ENCODE measurements around the gene MAGEH1. TPM values are rescaled to one million over a fixed set of nuclear protein-coding genes. Genes with fewer than 3 reads are reported as not detected.

Gene MAGEH1
- total RNA-seq, 2 experiments from 2014 or later: 16.4 to 17.0 TPM

GRCh38 chrX:55488593-55489313 lies 36.8 kb downstream of the MAGEH1 start:
- ATAC-seq (peak; percentile 71), DNase-seq (peak; percentile 59)
- intact Hi-C loops (cut with micrococcal nuclease): no loop called here
- peaks cover 10% of the 10 kb centered on the region for H3K4me1 Mint-ChIP-seq (ENCODE audit: low read depth)
- POLR2A ChIA-PET: interaction anchor here (0.6 to 1.6 kb wide), 3 partner anchors 37 to 1119 kb away, joined by 4 to 8 read pairs (median 7); partner anchors contain the start of genes MAGEH1 and RRAGB
- H3K27ac Mint-ChIP-seq: peak overlapping the region; percentile 95
- peak overlapping the region; percentile 87 for H3K4me3 Mint-ChIP-seq
- no peaks in the 10 kb centered on the region for H3K9me3 Mint-ChIP-seq
- CTCF ChIA-PET: interaction anchor here (0.8 to 1.2 kb wide), 3 partner anchors 37 to 489 kb away, joined by 3 to 5 read pairs (median 4); partner anchors contain the start of genes APEX2, MAGEH1 and RRAGB
- no peaks in the 10 kb centered on the region for H3K27me3 Mint-ChIP-seq
- TF ChIP-seq CTCF (IDR thresholded peaks at IDR 0.05): no peak
- peaks cover 3% of the 10 kb centered on the region for H3K36me3 Mint-ChIP-seq (ENCODE audit: low read depth)

- ATAC-seq (peak; percentile 68), DNase-seq (peak; percentile 47)
- intact Hi-C loops (cut with micrococcal nuclease): no loop called here
- Mint-ChIP-seq H3K27me3 (no peaks in the 10 kb centered on the region), H3K4me3 (peak within 1 kb of the TSS; percentile 87), H3K9me3 (no peaks in the 10 kb centered on the region), H3K27ac (peak within 1 kb of the TSS; percentile 95), H3K36me3 (ENCODE audit: low read depth) (peaks cover 3% of the 10 kb centered on the region), H3K4me1 (ENCODE audit: low read depth) (peaks cover 10% of the 10 kb centered on the region)
- ChIA-PET CTCF (interaction anchor here (0.6 to 1.2 kb wide), 4 partner anchors 38 to 490 kb away, joined by 3 to 5 read pairs (median 4); partner anchors contain the start of genes APEX2, MAGEH1 and RRAGB), POLR2A (interaction anchor here (0.6 to 1.6 kb wide), 3 partner anchors 38 to 1118 kb away, joined by 4 to 8 read pairs (median 7); partner anchors contain the start of genes MAGEH1 and RRAGB)
- no peak for TF ChIP-seq CTCF (IDR thresholded peaks at IDR 0.05)
Observed at GRCh38 chrX:55489314-55490009, 37.5 kb downstream of the MAGEH1 start, which contains the start of gene USP51. USP51 (minus strand) TSS chrX:55489848; CDS start chrX:55488939, 909 bp downstream.

- Mint-ChIP-seq H3K27ac (peak overlapping the region; percentile 95), H3K36me3 (ENCODE audit: low read depth) (peaks cover 3% of the 10 kb centered on the region), H3K4me3 (peak overlapping the region; percentile 87), H3K9me3 (no peaks in the 10 kb centered on the region), H3K27me3 (no peaks in the 10 kb centered on the region), H3K4me1 (ENCODE audit: low read depth) (peaks cover 8% of the 10 kb centered on the region)
- ChIA-PET CTCF (interaction anchor here (0.6 kb wide), 1 partner anchor 64 kb away, joined by 3 read pairs; no protein-coding TSS in a partner anchor), POLR2A (no interaction called here)
- intact Hi-C loops (cut with micrococcal nuclease): no loop called here
- DNase-seq: no peak
- ATAC-seq: no peak
- TF ChIP-seq CTCF (IDR thresholded peaks at IDR 0.05): no peak
Observed at GRCh38 chrX:55490121-55490520, 38.2 kb downstream of the MAGEH1 start.

GRCh38 chrX:55490974-55491373 lies 39.0 kb downstream of the MAGEH1 start:
- H3K27ac Mint-ChIP-seq: no peak overlapping the region
- H3K4me3 Mint-ChIP-seq: no peak overlapping the region

More at GRCh38 chrX:55490974-55491373, 39.0 kb downstream of the MAGEH1 start:
- Mint-ChIP-seq H3K27me3 (no peaks in the 10 kb centered on the region), H3K4me1 (ENCODE audit: low read depth) (peaks cover 8% of the 10 kb centered on the region), H3K9me3 (no peaks in the 10 kb centered on the region), H3K36me3 (ENCODE audit: low read depth) (peaks cover 3% of the 10 kb centered on the region)
- intact Hi-C loops (cut with micrococcal nuclease): no loop called here
- no peak for DNase-seq
- ChIA-PET CTCF (no interaction called here), POLR2A (no interaction called here)
- no peak for ATAC-seq
- TF ChIP-seq CTCF (IDR thresholded peaks at IDR 0.05): no peak

Small RNAs within 50 kb of the gene (microRNA-seq; reads per million reads assigned to microRNA genes)
- not detected for gene MIR4536-1 (ENCODE audit: borderline microRNAs expressed, borderline replicate concordance)
- not detected for gene MIR4536-2 (ENCODE audit: borderline microRNAs expressed, borderline replicate concordance)

Other genes starting within 250 kb of the MAGEH1 start
- not detected for gene PAGE5, start 231.8 kb upstream of the MAGEH1 start, total RNA-seq
- gene PAGE3, start 187.2 kb upstream of the MAGEH1 start, total RNA-seq: not detected
- gene USP51, start 37.7 kb downstream of the MAGEH1 start, total RNA-seq: 1 to 10 TPM; 1.2 to 1.5 TPM
- gene FOXR2, start 171.3 kb downstream of the MAGEH1 start, total RNA-seq: not detected

Measured in activated CD8-positive, alpha-beta T cell treated with anti-CD3 and anti-CD28 coated beads for 36 hours (primary cell).